Glutamatergic neuron (in vitro differentiated cells): ENCODE measurements around the gene ATP2A2. TPM values are rescaled to one million over a fixed set of nuclear protein-coding genes. Genes with fewer than 3 reads are reported as not detected.

ENCODE experiments used
- DNase-seq: peaks from one replicate; pipeline ENCODE4 v3.0.0; 2022
- H3K27ac Mint-ChIP-seq: one replicate; pipeline ENCODE4 v1.8.0; 2020; ENCODE audit warnings: mild to moderate bottlenecking, mixed read lengths, inconsistent platforms; ENCODE audit not compliant: unreplicated experiment
- H3K27me3 Mint-ChIP-seq: one replicate; pipeline ENCODE4 v1.8.0; 2020; ENCODE audit warnings: mild to moderate bottlenecking, moderate library complexity, mixed read lengths, inconsistent platforms; ENCODE audit not compliant: unreplicated experiment
- H3K36me3 Mint-ChIP-seq: one replicate; pipeline ENCODE4 v1.8.0; 2020; ENCODE audit warnings: mild to moderate bottlenecking, mixed read lengths, inconsistent platforms; ENCODE audit not compliant: unreplicated experiment
- H3K4me1 Mint-ChIP-seq: one replicate; pipeline ENCODE4 v1.8.0; 2020; ENCODE audit warnings: mild to moderate bottlenecking, low read depth, mixed read lengths, inconsistent platforms; ENCODE audit not compliant: unreplicated experiment
- H3K4me3 Mint-ChIP-seq: one replicate; pipeline ENCODE4 v1.8.0; 2020; ENCODE audit warnings: mild to moderate bottlenecking, mixed read lengths, inconsistent platforms; ENCODE audit not compliant: unreplicated experiment
- H3K9me3 Mint-ChIP-seq: one replicate; pipeline ENCODE4 v1.8.0; 2020; ENCODE audit warnings: mild to moderate bottlenecking, moderate library complexity, mixed read lengths, inconsistent platforms; ENCODE audit not compliant: unreplicated experiment
- total RNA-seq: library from RNA; stranded (reverse); fragmentation: NEBNext Ultra II Directional; extraction: Animal tissue kit (Norgen Biotek cat#: 25700); gene quantifications from one replicate; pipeline ENCODE4 v1.2.1, GENCODE V29; 2021; ENCODE audit not compliant: unreplicated experiment
- TF ChIP-seq, protein P1 (sequence below): fragments of 200-600 bp; sonication (generic); IDR thresholded peaks from one replicate; pipeline ENCODE4 v1.5.0; 2021; ENCODE audit not compliant: partially characterized antibody, unreplicated experiment

ATP2A2 gene
- total RNA-seq, 1 donor from 2014 or later, result 269 TPM

GRCh38 chr12:110382683-110383082, 101.6 kb downstream of the ATP2A2 start:
- TF ChIP-seq, protein P1, sequence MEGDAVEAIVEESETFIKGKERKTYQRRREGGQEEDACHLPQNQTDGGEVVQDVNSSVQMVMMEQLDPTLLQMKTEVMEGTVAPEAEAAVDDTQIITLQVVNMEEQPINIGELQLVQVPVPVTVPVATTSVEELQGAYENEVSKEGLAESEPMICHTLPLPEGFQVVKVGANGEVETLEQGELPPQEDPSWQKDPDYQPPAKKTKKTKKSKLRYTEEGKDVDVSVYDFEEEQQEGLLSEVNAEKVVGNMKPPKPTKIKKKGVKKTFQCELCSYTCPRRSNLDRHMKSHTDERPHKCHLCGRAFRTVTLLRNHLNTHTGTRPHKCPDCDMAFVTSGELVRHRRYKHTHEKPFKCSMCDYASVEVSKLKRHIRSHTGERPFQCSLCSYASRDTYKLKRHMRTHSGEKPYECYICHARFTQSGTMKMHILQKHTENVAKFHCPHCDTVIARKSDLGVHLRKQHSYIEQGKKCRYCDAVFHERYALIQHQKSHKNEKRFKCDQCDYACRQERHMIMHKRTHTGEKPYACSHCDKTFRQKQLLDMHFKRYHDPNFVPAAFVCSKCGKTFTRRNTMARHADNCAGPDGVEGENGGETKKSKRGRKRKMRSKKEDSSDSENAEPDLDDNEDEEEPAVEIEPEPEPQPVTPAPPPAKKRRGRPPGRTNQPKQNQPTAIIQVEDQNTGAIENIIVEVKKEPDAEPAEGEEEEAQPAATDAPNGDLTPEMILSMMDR, result no peak
- Mint-ChIP-seq H3K27me3 (no peaks in the 10 kb centered on the region), H3K36me3 (peaks cover 2% of the 10 kb centered on the region), H3K9me3 (peaks cover 2% of the 10 kb centered on the region), H3K4me3 (no peak overlapping the region), H3K4me1 (peaks cover under 1% of the 10 kb centered on the region), H3K27ac (no peak overlapping the region)
- no peak for DNase-seq

Other genes starting within 250 kb of the ATP2A2 start
- 43.3 TPM for gene C12orf76, start 232.7 kb upstream of the ATP2A2 start, total RNA-seq
- gene IFT81, start 156.9 kb upstream of the ATP2A2 start, total RNA-seq, result 27.6 TPM
- gene ANAPC7, start 122.5 kb downstream of the ATP2A2 start, total RNA-seq, result 93.7 TPM
- 190 TPM for gene ARPC3, start 169.1 kb downstream of the ATP2A2 start, total RNA-seq
- 17.5 TPM for gene GPN3, start 187.0 kb downstream of the ATP2A2 start, total RNA-seq
- gene FAM216A, start 187.6 kb downstream of the ATP2A2 start, total RNA-seq, result 21.7 TPM
- 94.6 TPM for gene VPS29, start 220.9 kb downstream of the ATP2A2 start, total RNA-seq
- 0.49 TPM for gene RAD9B, start 221.1 kb downstream of the ATP2A2 start, total RNA-seq